OCI-LY3 (cell line): Measurements from ENCODE around the gene SCN3A.

ENCODE experiments used
- H2AFZ ChIP-seq: fragments of 200-600, 300-600 bp; shearing (Covaris generic); 2 replicates; pipeline ENCODE4 v1.6.0; 2014; ENCODE audit warnings: antibody characterized with exemption, low read depth, low read length
- H3K27ac ChIP-seq: fragments of 200-600, 300-600 bp; sonication (generic); 2 replicates; pipeline ENCODE4 v1.5.1; 2014; ENCODE audit warnings: mild to moderate bottlenecking, low read length, moderate library complexity, mixed read lengths
- H3K27me3 ChIP-seq: fragments of 200-600, 300-600 bp; sonication (generic); 2 replicates; pipeline ENCODE4 v1.6.1; 2014; ENCODE audit warnings: low read depth, low read length, mixed read lengths
- H3K36me3 ChIP-seq: fragments of 200-600, 300-600 bp; sonication (generic); replicated peaks from 2 replicates; pipeline ENCODE3; 2014; ENCODE audit warnings: low read depth, low read length, mixed read lengths
- H3K4me1 ChIP-seq: fragments of 300-600, 200-600 bp; sonication (generic); 2 replicates; pipeline ENCODE4 v1.6.1; 2014; ENCODE audit warnings: low read length, mixed read lengths
- H3K4me2 ChIP-seq: fragments of 200-600, 300-600 bp; sonication (generic); 2 replicates; pipeline ENCODE4 v1.6.1; 2014; ENCODE audit warnings: low read length, mixed read lengths
- H3K4me3 ChIP-seq: fragments of 300-600, 200-600 bp; sonication (generic); 2 replicates; pipeline ENCODE4 v1.5.1; 2014; ENCODE audit warnings: antibody characterized with exemption, mild to moderate bottlenecking, low read length, moderate library complexity
- H3K79me2 ChIP-seq: fragments of 300-600, 200-600 bp; shearing (Covaris generic); 2 replicates; pipeline ENCODE4 v1.6.1; 2014; ENCODE audit warnings: mild to moderate bottlenecking, low read length, mixed read lengths
- H3K9ac ChIP-seq: fragments of 300-600, 200-600 bp; shearing (Covaris generic); 2 replicates; pipeline ENCODE4 v1.6.0; 2014; ENCODE audit warnings: mild to moderate bottlenecking, low read length, moderate library complexity
- H3K9me3 ChIP-seq: fragments of 200-600, 300-600 bp; shearing (Covaris generic); 2 replicates; pipeline ENCODE4 v1.6.1; 2014; ENCODE audit warnings: low read length, mixed read lengths; ENCODE audit not compliant: insufficient read depth
- H4K20me1 ChIP-seq: fragments of 200-600, 300-600 bp; sonication (generic); 2 replicates; pipeline ENCODE4 v1.6.1; 2016; ENCODE audit warnings: low read length, mixed read lengths; ENCODE audit not compliant: insufficient read depth
- EZH2phosphoT487 ChIP-seq: fragments of 200-600 bp; shearing (Covaris generic); IDR thresholded peaks from 2 replicates; pipeline ENCODE4 v1.6.1; 2018; ENCODE audit warnings: antibody characterized with exemption, mixed run types, low read depth
- TF ChIP-seq, protein P1 (sequence below): fragments of 200-600, 300-600 bp; sonication (generic); IDR thresholded peaks from 2 replicates; pipeline ENCODE4 v1.5.1; 2014; ENCODE audit warnings: antibody characterized with exemption, low read length, low read depth

Gene SCN3A

DNA sequence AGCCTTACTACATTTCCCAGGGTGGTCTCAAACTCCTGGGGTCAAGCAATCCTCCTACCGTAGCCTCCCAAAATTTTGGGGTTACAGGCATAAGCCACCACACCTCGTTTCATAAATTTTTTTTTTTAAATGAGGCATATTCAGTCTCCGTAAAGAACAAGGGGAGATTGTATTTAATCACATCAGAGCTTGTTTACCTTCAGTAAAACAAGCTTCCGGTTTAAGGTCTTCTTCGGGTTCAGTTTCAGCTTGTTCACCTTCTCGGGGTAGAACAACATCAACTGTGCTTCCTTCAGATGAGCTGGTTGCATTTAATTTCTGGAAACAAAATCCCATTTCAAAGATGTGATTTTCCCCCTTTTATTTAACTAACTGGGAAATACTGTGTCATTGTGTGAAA lies 88.6 kb downstream of the SCN3A start:
- peaks cover 3% of the 10 kb centered on the region for H3K36me3 ChIP-seq
- H3K4me3 ChIP-seq = no peak overlapping the region
- H3K27me3 ChIP-seq = no peaks in the 10 kb centered on the region
- H4K20me1 ChIP-seq = peaks cover 4% of the 10 kb centered on the region; the same call in 1 of the 2 replicates
- no peak overlapping the region for H2AFZ ChIP-seq
- no peaks in the 10 kb centered on the region for H3K79me2 ChIP-seq
- TF ChIP-seq, protein P1, sequence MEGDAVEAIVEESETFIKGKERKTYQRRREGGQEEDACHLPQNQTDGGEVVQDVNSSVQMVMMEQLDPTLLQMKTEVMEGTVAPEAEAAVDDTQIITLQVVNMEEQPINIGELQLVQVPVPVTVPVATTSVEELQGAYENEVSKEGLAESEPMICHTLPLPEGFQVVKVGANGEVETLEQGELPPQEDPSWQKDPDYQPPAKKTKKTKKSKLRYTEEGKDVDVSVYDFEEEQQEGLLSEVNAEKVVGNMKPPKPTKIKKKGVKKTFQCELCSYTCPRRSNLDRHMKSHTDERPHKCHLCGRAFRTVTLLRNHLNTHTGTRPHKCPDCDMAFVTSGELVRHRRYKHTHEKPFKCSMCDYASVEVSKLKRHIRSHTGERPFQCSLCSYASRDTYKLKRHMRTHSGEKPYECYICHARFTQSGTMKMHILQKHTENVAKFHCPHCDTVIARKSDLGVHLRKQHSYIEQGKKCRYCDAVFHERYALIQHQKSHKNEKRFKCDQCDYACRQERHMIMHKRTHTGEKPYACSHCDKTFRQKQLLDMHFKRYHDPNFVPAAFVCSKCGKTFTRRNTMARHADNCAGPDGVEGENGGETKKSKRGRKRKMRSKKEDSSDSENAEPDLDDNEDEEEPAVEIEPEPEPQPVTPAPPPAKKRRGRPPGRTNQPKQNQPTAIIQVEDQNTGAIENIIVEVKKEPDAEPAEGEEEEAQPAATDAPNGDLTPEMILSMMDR = no peak
- no peak for TF ChIP-seq EZH2phosphoT487
- H3K4me1 ChIP-seq = no peaks in the 10 kb centered on the region
- H3K27ac ChIP-seq = no peak overlapping the region
- no peak overlapping the region for H3K4me2 ChIP-seq
- H3K9me3 ChIP-seq = no peaks in the 10 kb centered on the region
- H3K9ac ChIP-seq = no peak overlapping the region

DNA sequence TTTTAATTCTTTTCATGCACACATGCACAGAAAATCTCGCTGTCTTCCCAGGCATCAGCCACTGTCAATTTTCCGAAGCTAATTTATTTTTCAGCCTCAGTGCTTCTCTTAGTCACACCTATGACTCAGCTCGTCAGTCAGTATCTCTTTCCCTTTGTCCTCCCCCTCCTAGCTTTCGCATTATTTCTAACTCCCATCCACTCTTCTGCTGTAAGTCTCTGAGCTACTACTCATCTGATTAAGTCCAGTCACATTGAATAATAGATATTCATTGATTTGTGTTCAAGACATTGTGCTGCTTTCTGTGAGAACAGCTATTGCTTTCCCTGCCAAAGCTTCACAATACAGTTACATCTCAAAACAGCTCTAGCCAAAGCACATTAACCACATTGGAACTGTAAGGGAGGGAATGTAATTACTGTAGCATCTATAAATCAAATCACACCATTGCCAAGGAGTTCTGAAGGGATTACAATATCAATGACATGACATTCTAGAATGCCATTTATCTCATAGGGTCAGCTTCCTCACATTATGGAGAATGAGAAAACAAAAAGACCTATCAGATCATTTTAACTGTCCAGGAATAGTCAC lies 89.4 kb downstream of the SCN3A start:
- H4K20me1 ChIP-seq = peaks cover 4% of the 10 kb centered on the region; the same call in 1 of the 2 replicates
- H3K9me3 ChIP-seq = no peaks in the 10 kb centered on the region
- no peak overlapping the region for H2AFZ ChIP-seq
- no peaks in the 10 kb centered on the region for H3K27me3 ChIP-seq
- H3K4me3 ChIP-seq = no peak overlapping the region
- H3K27ac ChIP-seq = no peak overlapping the region
- no peak overlapping the region for H3K4me2 ChIP-seq
- H3K36me3 ChIP-seq = peaks cover 3% of the 10 kb centered on the region
- H3K4me1 ChIP-seq = no peaks in the 10 kb centered on the region
- H3K9ac ChIP-seq = no peak overlapping the region
- H3K79me2 ChIP-seq = no peaks in the 10 kb centered on the region
- no peak for TF ChIP-seq EZH2phosphoT487
- TF ChIP-seq, protein P1 = no peak

DNA sequence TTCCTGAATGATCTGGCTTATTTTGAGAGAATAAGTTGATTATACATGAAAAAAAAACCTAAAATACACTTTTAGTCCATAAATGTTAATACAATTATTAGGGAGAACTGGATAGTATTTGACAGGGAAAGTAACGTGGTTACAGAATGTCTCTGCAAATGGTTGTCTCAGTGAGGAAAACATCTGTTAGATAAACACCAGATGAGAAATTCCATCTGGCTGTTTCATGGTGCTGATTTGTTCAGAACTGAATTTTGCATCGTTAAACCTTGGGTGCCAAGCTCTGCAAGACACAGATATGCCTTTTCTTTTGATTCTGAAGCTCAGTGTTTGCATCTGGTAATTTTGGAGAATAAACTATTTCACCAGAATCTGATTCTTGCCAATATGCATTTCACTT lies 90.4 kb downstream of the SCN3A start:
- Histone ChIP-seq H2AFZ (no peak overlapping the region), H3K27me3 (no peaks in the 10 kb centered on the region), H3K4me1 (no peaks in the 10 kb centered on the region), H3K4me2 (no peak overlapping the region), H3K27ac (no peak overlapping the region), H3K36me3 (peaks cover 3% of the 10 kb centered on the region), H3K9me3 (no peaks in the 10 kb centered on the region), H4K20me1 (peaks cover 4% of the 10 kb centered on the region; the same call in 1 of the 2 replicates), H3K9ac (no peak overlapping the region), H3K4me3 (no peak overlapping the region), H3K79me2 (no peaks in the 10 kb centered on the region)
- TF ChIP-seq EZH2phosphoT487 = no peak

DNA sequence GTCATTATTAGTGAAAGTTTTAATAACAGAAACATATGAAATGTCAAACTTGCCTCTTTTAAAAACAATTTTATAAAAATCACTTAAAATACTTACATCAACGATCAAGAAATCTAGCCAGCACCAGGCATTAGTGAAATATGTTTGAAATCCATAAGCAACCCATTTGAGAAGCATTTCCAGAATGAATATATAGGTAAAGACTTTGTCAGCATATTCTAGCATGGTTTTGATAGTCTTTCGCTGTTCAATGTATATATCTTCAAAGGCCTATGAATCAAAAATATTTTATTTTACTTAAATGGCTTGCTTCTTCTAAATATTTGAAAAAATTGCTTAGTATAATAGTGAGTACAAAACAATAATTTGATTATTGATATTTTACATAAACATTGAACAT lies 91.1 kb downstream of the SCN3A start:
- Histone ChIP-seq H3K9ac (no peak overlapping the region), H3K27ac (no peak overlapping the region)

More for the DNA sequence above, 91.1 kb downstream of the SCN3A start:
- TF ChIP-seq, protein P1 = no peak
- TF ChIP-seq EZH2phosphoT487 = no peak
- no peak overlapping the region for H2AFZ ChIP-seq
- H3K4me2 ChIP-seq = no peak overlapping the region
- H3K9me3 ChIP-seq = no peaks in the 10 kb centered on the region
- H3K79me2 ChIP-seq = no peaks in the 10 kb centered on the region
- no peaks in the 10 kb centered on the region for H3K27me3 ChIP-seq
- no peak overlapping the region for H3K4me3 ChIP-seq
- peaks cover 4% of the 10 kb centered on the region; the same call in 1 of the 2 replicates for H4K20me1 ChIP-seq
- peaks cover 3% of the 10 kb centered on the region for H3K36me3 ChIP-seq
- H3K4me1 ChIP-seq = no peaks in the 10 kb centered on the region
